GM12801 (cell line): ENCODE measurements around the gene RAD51B.

ENCODE experiments used
- CTCF ChIP-seq: IDR thresholded peaks from one replicate; pipeline ENCODE4 v1.5.1; 2011; ENCODE audit warnings: control low read depth; ENCODE audit not compliant: insufficient read length; ENCODE audit errors: extremely low read depth

Gene RAD51B

GRCh38 chr14:67819563-67820421 lies at the start of gene RAD51B:
RAD51B (plus strand) TSS chr14:67819779.
- no peak for TF ChIP-seq CTCF

- TF ChIP-seq CTCF, result no peak
These were observed 45.7 kb upstream of the RAD51B start for GRCh38 chr14:67773844-67774377.

GRCh38 chr14:67776653-67777322 lies 42.8 kb upstream of the RAD51B start:
- TF ChIP-seq CTCF, result no peak

GRCh38 chr14:67778792-67779191 lies 40.8 kb upstream of the RAD51B start:
- no peak for TF ChIP-seq CTCF

GRCh38 chr14:67782090-67782489 lies 37.5 kb upstream of the RAD51B start:
- no peak for TF ChIP-seq CTCF

GRCh38 chr14:67784244-67784823 lies 35.2 kb upstream of the RAD51B start:
- no peak for TF ChIP-seq CTCF
